GM06990 (cell line): ENCODE measurements around the gene AFF1.

Experiments
- DNase-seq: peaks from one replicate; pipeline ENCODE4 v3.0.0-alpha.2; 2011; ENCODE audit not compliant: insufficient read length; ENCODE audit errors: extremely low read depth
- H3K27me3 ChIP-seq: replicated peaks from 2 replicates; pipeline ENCODE4 v1.6.0; 2011; ENCODE audit warnings: low read length; ENCODE audit not compliant: control insufficient read depth, insufficient read depth
- H3K36me3 ChIP-seq: 2 replicates; pipeline ENCODE4 v1.5.1; 2011; ENCODE audit warnings: low read length; ENCODE audit not compliant: control insufficient read depth, insufficient read depth
- H3K4me3 ChIP-seq: replicated peaks from 2 replicates; pipeline ENCODE4 v1.5.1; 2011; ENCODE audit warnings: low read depth, mild to moderate bottlenecking, control low read depth, low read length
- CTCF ChIP-seq: IDR thresholded peaks from 2 replicates; pipeline ENCODE4 v1.5.1; 2011; ENCODE audit warnings: low read length, control low read depth, mild to moderate bottlenecking, inconsistent platforms; ENCODE audit not compliant: insufficient read depth, poor library complexity, severe bottlenecking

AFF1 gene

GRCh38 chr4:87075876-87076275, 141.1 kb downstream of the AFF1 start:
- H3K27me3 ChIP-seq: no peaks in the 10 kb centered on the region
- TF ChIP-seq CTCF: no peak
- H3K4me3 ChIP-seq: no peak overlapping the region
- no peak for DNase-seq
- no peaks in the 10 kb centered on the region; the same call in 1 of the 2 replicates for H3K36me3 ChIP-seq

- no peaks in the 10 kb centered on the region for H3K27me3 ChIP-seq
- no peaks in the 10 kb centered on the region; the same call in 1 of the 2 replicates for H3K36me3 ChIP-seq
- H3K4me3 ChIP-seq: no peak overlapping the region
- no peak for DNase-seq
- no peak for TF ChIP-seq CTCF
Measured at GRCh38 chr4:87076690-87077358, 142.0 kb downstream of the AFF1 start.

GRCh38 chr4:87077914-87078585, 143.2 kb downstream of the AFF1 start:
- Histone ChIP-seq H3K4me3 (no peak overlapping the region), H3K27me3 (no peaks in the 10 kb centered on the region), H3K36me3 (no peaks in the 10 kb centered on the region; the same call in 1 of the 2 replicates)
- no peak for DNase-seq
- TF ChIP-seq CTCF: no peak

GRCh38 chr4:87078987-87079486, 144.2 kb downstream of the AFF1 start:
- no peak for TF ChIP-seq CTCF
- Histone ChIP-seq H3K27me3 (no peaks in the 10 kb centered on the region), H3K36me3 (no peaks in the 10 kb centered on the region; the same call in 1 of the 2 replicates), H3K4me3 (no peak overlapping the region)
- no peak for DNase-seq

GRCh38 chr4:87079967-87080366, 145.2 kb downstream of the AFF1 start:
- TF ChIP-seq CTCF: no peak
- Histone ChIP-seq H3K27me3 (no peaks in the 10 kb centered on the region), H3K36me3 (no peaks in the 10 kb centered on the region; the same call in 1 of the 2 replicates), H3K4me3 (no peak overlapping the region)
- DNase-seq: no peak
